Mucosa of rectum (tissue), 2 donors: ENCODE data around the gene POLDIP2.

Experiments
- H3K27ac ChIP-seq, 2 donors: one replicate each; pipeline ENCODE4 v1.7.0; 2013; ENCODE audit warnings: inconsistent platforms in 2 of 2, low read depth in 2 of 2, low read length in 2 of 2
- H3K27me3 ChIP-seq, 2 donors: one replicate each; pipeline ENCODE4 v1.7.0; 2013; ENCODE audit warnings: low read length in 2 of 2; ENCODE audit not compliant: control insufficient read depth in 2 of 2, insufficient read depth in 2 of 2
- H3K36me3 ChIP-seq, 2 donors: one replicate each; pipeline ENCODE4 v1.7.0; 2013; ENCODE audit warnings: low read length in 2 of 2; ENCODE audit not compliant: control insufficient read depth in 2 of 2, insufficient read depth in 2 of 2
- H3K4me1 ChIP-seq, 2 donors: one replicate each; pipeline ENCODE4 v1.7.0; 2013; ENCODE audit warnings: low read length in 2 of 2, mild to moderate bottlenecking in 1 of 2; ENCODE audit not compliant: control insufficient read depth in 2 of 2, insufficient read depth in 2 of 2
- H3K4me3 ChIP-seq, 2 donors: one replicate each; pipeline ENCODE4 v1.7.0; 2013; ENCODE audit warnings: low read length in 2 of 2
- H3K9ac ChIP-seq, 2 donors: one replicate each; pipeline ENCODE4 v1.7.0; 2013; ENCODE audit warnings: low read length in 2 of 2, low read depth in 1 of 2, mild to moderate bottlenecking in 1 of 2
- H3K9me3 ChIP-seq, 2 donors: one replicate each; pipeline ENCODE4 v1.7.0; 2013; ENCODE audit warnings: low read length in 2 of 2; ENCODE audit not compliant: control insufficient read depth in 2 of 2
- donor health status: healthy.
- donor health status: Normal muscosa, but diverticular disease.

POLDIP2 gene

DNA sequence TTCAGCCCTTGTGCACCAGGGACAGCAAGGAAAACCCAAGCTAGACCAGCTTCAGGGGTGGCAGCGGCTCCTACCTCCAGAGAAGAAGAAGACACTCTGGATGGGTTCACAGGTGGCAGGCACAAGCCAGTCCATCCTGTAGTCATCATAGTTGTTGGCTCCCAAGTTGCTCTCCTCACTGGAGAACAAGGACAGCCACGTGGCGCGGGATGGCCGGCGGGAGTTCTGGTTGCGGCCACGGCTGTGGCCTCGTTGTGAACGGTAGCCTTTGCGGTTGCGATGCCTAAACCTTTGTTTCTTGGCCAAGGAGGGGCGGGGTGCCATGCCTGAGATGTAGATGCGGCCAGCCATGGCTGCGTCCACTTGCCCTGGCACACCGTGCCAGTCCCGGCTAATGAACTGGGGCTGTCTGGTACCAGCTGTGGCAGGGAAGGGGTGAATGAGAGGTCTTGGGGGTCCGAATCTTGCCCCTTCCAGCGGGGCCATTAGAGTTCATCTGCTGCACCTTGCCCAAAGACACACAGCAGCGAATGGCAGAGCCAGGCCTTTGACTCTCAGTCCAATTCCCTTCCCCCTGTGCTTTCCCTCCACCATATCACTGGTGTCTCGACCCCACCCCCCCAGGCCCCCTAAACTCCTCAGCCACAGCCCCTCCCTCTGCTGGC is 10.4 kb upstream of the POLDIP2 start:
- H3K9me3 ChIP-seq = no peaks in the 10 kb centered on the region
- no peak overlapping the region for H3K4me3 ChIP-seq
- H3K27ac ChIP-seq = no peak overlapping the region
- no peak overlapping the region for H3K9ac ChIP-seq
- peaks cover 4 to 5% of the 10 kb centered on the region in 2 donors for H3K27me3 ChIP-seq
- H3K4me1 ChIP-seq = peaks cover 4 to 6% of the 10 kb centered on the region in 2 donors
- peaks cover 14 to 17% of the 10 kb centered on the region in 2 donors for H3K36me3 ChIP-seq

DNA sequence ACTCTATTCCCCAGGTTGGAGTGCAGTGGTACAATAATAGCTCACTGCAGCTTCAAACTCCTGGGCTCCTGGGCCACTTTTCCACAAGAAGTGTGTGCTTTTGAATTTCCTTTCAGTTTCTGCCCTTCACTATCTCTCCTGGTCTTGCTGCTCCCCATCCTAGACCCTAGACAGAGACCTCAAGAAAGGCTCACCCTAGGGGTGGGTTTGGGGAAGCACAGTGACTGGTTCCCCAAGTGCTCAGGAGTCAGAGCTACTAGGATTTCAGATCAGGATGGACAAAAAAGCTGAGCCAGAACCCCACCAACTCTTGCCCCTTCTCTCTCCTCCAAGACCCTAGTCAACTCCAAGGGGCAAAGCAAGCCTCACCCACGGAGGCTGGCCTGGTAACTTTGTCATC is 9.3 kb upstream of the POLDIP2 start:
- H3K9me3 ChIP-seq = no peaks in the 10 kb centered on the region
- peaks cover 0 to 2% of the 10 kb centered on the region in 2 donors for H3K27me3 ChIP-seq
- peaks cover 18 to 26% of the 10 kb centered on the region in 2 donors for H3K36me3 ChIP-seq
- H3K4me1 ChIP-seq = no peaks in the 10 kb centered on the region
- H3K4me3 ChIP-seq = no peak overlapping the region
- no peak overlapping the region for H3K9ac ChIP-seq
- H3K27ac ChIP-seq = no peak overlapping the region

DNA sequence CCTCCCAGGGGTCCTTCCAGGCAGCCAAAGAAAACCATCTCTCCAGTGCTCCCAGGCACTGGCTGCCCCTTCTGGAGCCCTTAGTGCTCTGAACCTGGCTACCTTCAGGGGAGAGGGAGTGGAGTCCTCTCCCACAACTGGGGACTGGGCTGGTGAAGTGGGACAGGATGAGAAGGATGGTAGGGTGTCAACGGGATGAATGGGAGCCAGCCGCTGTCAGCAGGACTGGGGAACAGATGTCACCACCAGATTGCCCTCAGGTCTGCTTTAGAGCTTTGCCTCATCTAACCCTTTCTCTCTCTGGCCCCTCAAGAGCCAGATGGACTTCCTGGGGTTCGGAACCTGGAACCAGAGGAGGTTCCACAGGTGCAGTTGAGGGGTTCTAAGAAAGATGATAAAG is 8.2 kb upstream of the POLDIP2 start:
- no peak overlapping the region for H3K9ac ChIP-seq
- no peaks in the 10 kb centered on the region for H3K9me3 ChIP-seq
- no peaks in the 10 kb centered on the region for H3K4me1 ChIP-seq
- no peak overlapping the region for H3K4me3 ChIP-seq
- no peak overlapping the region for H3K27ac ChIP-seq
- H3K36me3 ChIP-seq = peaks cover 29 to 38% of the 10 kb centered on the region in 2 donors
- no peaks in the 10 kb centered on the region for H3K27me3 ChIP-seq

DNA sequence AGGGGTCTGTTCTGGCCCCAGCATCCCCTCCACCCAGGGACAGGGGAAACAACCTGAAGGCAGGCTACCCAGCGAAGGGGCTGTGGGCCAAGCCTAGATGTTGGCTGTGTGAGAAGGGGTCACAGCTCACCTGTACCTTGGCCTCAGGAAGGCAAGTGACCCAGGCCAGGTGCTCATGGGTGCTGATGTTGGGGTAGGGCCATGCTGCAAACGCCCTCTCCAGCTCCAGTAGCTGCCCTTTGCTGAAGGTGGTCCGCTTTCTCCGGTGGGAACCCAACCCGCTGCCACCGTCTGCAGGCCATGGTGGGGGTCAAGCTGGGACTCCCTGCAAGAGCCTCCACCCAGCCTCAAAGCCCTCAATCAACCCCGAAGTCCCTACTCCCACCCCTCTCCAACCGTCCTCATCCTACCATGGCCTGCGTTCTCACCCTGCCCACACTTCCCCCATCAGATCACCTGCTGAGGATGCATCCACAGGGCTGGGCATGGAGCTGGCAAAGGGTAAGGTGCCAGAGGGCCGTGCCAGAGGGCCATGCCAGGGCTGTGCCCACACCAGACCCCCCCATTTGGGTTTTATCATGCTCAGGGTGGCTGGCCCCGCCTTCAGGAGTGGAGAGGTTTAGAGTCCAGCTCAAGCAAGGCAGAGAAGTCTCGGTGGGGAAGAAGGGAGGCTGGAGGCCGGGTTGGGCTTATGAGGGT is 7.5 kb upstream of the POLDIP2 start, which contains the start of gene SEBOX:
SEBOX (minus strand) TSS at position 535 of the 699 bp plus-strand sequence; CDS start at position 487, 48 bp downstream.
- H3K4me1 ChIP-seq = no peaks in the 10 kb centered on the region
- H3K27me3 ChIP-seq = no peaks in the 10 kb centered on the region
- H3K9me3 ChIP-seq = no peaks in the 10 kb centered on the region
- no peak within 1 kb of the TSS for H3K9ac ChIP-seq
- H3K4me3 ChIP-seq = no peak within 1 kb of the TSS
- H3K36me3 ChIP-seq = peaks cover 32 to 44% of the 10 kb centered on the region in 2 donors
- no peak within 1 kb of the TSS for H3K27ac ChIP-seq

DNA sequence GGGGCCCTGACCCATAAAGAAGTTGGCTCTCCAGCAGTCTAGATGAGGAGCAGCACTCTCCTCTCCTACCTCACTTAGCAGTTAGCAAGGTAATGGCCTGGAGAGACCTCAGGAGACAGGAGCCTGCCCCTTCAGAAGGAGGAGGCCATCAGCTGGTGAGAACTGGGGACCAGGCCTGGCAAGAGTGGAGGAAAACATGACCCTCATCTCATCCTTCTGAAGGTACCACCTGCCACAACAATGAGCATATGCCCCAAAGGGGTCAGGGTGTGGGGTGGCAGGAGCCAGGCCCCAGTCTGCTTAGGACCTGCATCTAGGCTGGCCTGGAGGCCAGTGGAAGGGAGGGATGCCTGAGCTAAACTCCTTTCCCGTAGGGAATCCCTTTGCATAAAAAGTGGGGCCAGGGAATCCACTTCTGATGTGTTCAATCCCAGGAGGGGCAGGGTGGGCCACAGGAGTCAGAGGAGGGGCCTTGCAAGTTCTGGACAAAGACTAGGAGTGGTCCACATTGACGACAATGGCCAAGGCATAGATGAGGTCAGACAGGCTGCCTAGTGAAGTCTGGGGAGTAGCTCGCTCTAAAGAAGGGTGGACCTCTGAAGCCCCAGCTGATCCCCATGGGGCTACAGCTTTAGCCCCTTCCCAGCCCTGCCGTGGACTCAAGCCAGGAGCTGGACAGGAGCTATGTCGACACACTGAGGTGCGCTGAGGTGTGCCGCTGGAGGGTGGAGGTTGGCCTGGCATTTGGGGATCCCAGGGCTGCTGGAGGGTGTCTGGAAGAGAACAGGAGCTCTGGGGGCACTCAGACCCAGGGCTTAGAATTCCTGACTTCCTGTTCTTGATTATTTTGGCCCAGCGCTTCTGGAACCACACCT is 6.7 kb upstream of the POLDIP2 start:
- Histone ChIP-seq H3K36me3 (peaks cover 32 to 48% of the 10 kb centered on the region in 2 donors), H3K4me1 (no peaks in the 10 kb centered on the region), H3K4me3 (no peak overlapping the region), H3K9ac (no peak overlapping the region), H3K27me3 (no peaks in the 10 kb centered on the region), H3K27ac (no peak overlapping the region), H3K9me3 (no peaks in the 10 kb centered on the region)

DNA sequence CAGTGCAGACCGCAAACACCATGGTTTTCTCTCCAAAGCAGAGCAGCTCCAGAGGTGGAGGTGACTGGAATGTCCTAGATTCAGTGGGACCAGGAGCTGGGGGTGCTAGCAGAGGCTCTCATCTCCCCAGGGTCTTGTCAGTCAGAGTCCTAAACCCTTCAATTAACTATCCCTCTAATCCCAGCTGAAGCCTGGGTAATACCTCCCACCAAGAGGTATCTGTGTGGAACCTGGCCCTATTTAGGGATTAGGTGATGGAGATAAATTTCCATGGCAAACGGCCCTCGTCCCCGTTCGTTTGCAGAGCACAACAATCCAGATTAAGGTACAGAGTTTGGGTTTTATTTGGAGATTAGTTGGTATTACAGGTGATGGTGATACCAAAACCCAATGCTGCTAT is 5.9 kb upstream of the POLDIP2 start:
- H3K9ac ChIP-seq = no peak overlapping the region
- H3K9me3 ChIP-seq = no peaks in the 10 kb centered on the region
- H3K4me3 ChIP-seq = no peak overlapping the region
- H3K4me1 ChIP-seq = peaks cover 3 to 4% of the 10 kb centered on the region in 2 donors
- no peak overlapping the region for H3K27ac ChIP-seq
- H3K27me3 ChIP-seq = no peaks in the 10 kb centered on the region
- H3K36me3 ChIP-seq = peaks cover 32 to 48% of the 10 kb centered on the region in 2 donors

DNA sequence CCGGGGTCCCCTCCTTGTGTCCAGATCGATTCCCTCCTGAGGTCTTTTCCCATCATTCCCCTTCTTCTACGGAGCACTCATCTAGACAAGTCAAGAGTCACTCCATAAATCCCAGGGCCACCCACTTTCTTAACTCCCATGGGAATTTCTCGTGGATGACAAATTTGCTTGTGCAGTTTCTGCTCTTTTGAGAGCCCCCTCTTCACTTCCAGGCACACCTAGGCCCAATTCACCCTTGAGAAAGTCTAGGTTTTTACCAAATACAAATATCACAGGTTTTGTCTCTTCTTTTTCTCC is 522 bp upstream of the POLDIP2 start:
- peak overlapping the region; percentile 76 to 91 for H3K4me3 ChIP-seq
- H3K9me3 ChIP-seq = no peaks in the 10 kb centered on the region
- peaks cover 12 to 17% of the 10 kb centered on the region in 2 donors for H3K4me1 ChIP-seq
- H3K27ac ChIP-seq = peak overlapping the region in 1 of 2 donors; percentile 52
- H3K27me3 ChIP-seq = no peaks in the 10 kb centered on the region
- H3K36me3 ChIP-seq = peaks cover 33 to 52% of the 10 kb centered on the region in 2 donors
- H3K9ac ChIP-seq = peak overlapping the region; percentile 62 to 77

DNA sequence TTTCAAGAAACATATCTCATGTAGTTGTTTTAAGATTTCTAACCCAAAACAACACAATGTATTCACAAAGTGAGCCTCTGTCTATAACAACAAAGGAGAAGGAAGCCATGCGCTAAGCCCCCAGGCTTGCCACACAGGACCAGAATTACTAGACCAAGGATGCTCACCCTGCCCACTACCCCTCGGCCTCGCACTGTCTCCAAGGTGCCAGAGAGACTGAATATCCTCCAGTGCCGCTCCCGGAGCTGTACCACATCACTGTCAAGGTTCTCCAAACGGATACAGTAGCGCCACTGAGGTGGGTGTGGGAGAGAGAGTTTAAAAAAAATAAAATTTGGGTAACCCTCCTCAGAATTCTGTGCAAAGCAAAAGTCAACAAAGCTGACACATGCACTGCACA is 7.1 kb downstream of the POLDIP2 start:
- H3K9ac ChIP-seq = no peak overlapping the region
- H3K36me3 ChIP-seq = peaks cover 69 to 85% of the 10 kb centered on the region in 2 donors
- H3K27ac ChIP-seq = no peak overlapping the region
- H3K4me1 ChIP-seq = no peaks in the 10 kb centered on the region
- no peak overlapping the region for H3K4me3 ChIP-seq
- no peaks in the 10 kb centered on the region for H3K27me3 ChIP-seq
- H3K9me3 ChIP-seq = no peaks in the 10 kb centered on the region

DNA sequence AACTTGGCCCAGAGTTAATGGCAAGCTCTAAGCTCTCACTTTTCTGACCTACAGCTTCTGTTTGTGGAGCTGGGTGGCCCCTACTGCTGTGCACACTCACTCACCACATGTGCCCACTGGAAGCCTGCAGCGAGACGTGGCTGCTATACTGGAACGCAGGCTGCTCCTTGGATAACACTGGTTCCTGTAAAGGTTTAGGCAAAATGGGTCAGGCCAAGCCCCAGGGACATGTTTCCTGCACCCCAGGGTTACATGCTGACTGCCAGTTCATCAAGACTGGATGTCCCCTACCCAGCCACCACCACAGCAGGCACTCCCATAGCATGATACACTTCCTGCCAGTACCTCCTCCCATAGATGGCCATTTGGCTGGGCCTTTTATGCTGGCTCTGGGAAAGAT is 8.3 kb downstream of the POLDIP2 start:
- H3K27me3 ChIP-seq = no peaks in the 10 kb centered on the region
- no peak overlapping the region for H3K27ac ChIP-seq
- no peaks in the 10 kb centered on the region for H3K4me1 ChIP-seq
- no peak overlapping the region for H3K9ac ChIP-seq
- H3K36me3 ChIP-seq = peaks cover 74 to 86% of the 10 kb centered on the region in 2 donors
- H3K9me3 ChIP-seq = no peaks in the 10 kb centered on the region
- no peak overlapping the region for H3K4me3 ChIP-seq
